Activated CD4-positive, CD25-positive, alpha-beta regulatory T cell treated with anti-CD3 and anti-CD28 coated beads, Interleukin-2, amount 50 U/mL, for 24 hours (primary cell): ENCODE results near the gene DENND4C.
"Not testable (repeated sequence)": the region's sequence is repeated elsewhere in the genome, so short reads cannot be mapped to it uniquely, and the experiment has no call there.

Source experiments
- ATAC-seq, 2 donors: fragments of 150-1000 bp; cut with Tn5 transposase; one replicate each; pipeline ENCODE4 v1.10.0; 2021; ENCODE audit warnings: mild to moderate bottlenecking in 1 of 2, moderate library complexity in 1 of 2

Gene DENND4C

DNA sequence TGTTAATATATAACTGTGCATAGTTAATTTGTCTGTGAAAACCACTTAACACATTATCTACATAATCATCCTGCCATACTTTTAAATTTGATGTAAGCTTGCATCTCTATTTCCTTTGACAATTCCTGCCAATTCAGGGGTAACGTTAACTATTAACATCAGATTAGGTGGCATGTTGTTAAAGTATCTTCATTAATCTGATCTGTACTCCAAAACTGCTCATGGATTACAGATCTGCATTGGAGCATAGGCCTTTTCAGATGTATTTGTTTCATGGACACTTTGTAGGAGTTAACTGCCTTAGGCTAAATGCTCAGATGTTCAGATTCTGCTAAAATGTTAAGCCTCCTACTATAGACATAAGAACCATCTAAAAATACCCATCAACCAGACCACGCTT lies 146.4 kb downstream of the DENND4C start:
- no peak for ATAC-seq

- ATAC-seq, result no peak
These were observed 147.7 kb downstream of the DENND4C start for GRCh38 chr9:19378164-19378563.

DNA sequence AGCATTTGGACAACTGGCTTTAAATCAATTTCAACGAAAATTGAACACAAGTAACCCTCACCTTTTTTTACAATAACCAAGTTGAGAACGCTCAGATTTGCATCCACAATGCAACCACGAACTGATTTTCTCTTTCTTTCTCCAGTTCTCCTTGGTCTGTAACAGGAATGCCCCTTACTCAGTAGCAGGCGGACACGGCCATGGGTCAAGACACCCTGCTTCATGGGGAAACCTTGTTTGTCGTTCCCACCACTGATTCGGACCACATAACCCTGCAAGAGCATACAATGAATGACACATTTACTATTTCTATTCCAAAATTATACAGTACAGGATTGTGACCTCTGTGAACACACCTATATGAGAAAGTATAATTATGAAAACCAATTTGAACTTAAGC lies 148.2 kb downstream of the DENND4C start:
- no peak for ATAC-seq

- no peak for ATAC-seq
These were observed 148.8 kb downstream of the DENND4C start for GRCh38 chr9:19379283-19379682.

DNA sequence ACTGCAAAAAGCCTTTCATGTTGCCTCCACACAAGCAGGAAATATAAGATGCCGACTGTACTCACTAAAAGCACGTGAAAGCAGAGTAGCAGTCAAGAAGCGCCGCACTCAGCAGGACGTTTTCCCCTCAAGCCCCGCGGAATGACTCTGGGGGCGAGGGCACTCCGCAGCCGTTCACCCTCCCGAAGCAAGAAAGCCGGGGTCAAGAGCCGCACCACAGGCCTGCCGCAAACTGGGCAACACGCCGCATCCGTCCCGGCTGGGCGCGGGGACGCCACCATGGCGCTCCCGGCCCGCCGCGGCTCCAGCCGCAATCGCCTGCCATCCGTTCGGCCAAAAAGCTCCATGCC lies 149.2 kb downstream of the DENND4C start:
- peak; percentile 18 to 23 for ATAC-seq

- no peak for ATAC-seq
These were observed 150.3 kb downstream of the DENND4C start for GRCh38 chr9:19380826-19381075.

DNA sequence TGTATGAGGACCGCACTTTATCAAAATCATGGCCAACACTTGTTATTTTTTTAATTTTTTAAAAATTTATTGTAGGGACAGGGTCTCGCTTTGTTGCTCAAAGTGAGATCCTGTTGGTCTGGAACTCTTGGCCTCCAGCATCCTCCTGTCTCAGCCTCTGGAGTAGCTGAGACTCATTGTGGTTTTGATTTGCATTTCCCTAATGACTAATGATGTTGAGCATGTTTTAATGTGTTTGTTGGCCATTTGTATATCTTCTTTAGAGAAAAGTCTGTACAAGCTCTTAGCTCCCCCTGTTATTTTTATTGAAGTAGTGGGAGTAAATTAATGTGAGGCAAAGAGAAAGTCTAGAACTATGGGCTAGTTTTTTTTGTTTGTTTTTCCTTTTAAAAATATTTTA lies 151.2 kb downstream of the DENND4C start:
- ATAC-seq, result no peak

DNA sequence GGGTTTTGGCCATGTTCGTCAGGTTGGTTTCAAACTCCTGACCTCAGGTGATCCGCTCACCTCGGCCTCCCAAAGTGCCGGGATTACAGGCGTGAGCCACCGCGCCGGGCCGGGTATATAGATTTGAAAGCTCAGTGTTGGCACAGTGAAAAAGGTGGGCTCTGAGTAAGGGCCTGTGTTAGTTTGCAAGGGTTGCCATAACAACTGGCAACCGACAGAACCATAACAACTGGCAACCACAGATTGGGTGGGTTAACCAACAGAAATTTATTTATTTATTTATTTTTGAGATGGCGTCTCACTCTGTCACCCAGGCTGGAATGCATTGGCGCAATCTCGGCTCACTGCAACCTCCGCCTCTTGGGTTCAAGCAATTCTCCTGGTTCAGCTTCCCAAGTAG lies 154.7 kb downstream of the DENND4C start:
- not testable (repeated sequence) for ATAC-seq

- no peak for ATAC-seq
These were observed 155.5 kb downstream of the DENND4C start for GRCh38 chr9:19385786-19386501.

- no peak for ATAC-seq
These were observed 156.1 kb downstream of the DENND4C start for GRCh38 chr9:19386502-19387044.

DNA sequence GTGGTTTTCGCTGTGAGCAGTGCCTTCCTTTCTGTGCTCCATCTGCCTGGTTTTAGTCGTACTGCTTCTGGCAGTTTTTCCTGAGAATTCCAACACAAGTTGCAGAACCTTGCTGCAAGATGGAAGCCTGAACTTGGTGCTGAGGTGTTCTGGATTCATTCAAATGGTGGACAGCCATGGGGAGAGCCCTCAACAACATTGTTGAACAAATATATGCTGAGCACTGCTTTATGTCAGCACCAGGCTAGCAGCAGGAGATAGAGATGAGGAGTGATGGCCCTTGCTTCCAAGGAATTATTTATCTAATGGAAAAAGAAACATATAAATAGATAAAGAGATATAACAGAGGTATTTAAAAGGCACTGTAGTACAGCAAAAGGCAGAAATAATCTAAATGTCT lies 156.8 kb downstream of the DENND4C start:
- ATAC-seq, result no peak

- not testable (repeated sequence) for ATAC-seq
These were observed 159.0 kb downstream of the DENND4C start for GRCh38 chr9:19389539-19389938.

- ATAC-seq, result no peak
These were observed 167.4 kb downstream of the DENND4C start for GRCh38 chr9:19397845-19398244.

- ATAC-seq, result not testable (repeated sequence)
These were observed 172.7 kb downstream of the DENND4C start for GRCh38 chr9:19403231-19403630.

- ATAC-seq, result no peak
These were observed 174.0 kb downstream of the DENND4C start for GRCh38 chr9:19404283-19405075.

DNA sequence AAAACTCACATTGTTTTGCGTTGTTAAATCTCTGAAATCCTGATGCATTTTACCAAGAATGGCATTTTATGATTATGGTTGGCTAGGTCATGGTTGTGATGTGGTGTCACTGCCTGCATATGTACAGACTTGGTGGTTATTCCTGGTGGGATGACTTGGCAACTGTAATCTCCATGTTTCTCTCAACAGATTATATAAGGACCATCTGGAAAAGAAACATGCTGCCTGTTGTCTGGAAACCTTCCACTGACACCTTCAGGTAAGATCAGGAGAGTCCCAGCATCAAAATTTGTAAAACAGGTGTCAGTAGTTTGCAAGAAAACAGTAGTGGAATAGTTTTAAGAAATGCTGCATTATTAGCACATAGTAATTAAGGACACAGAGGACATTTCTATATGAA lies 175.3 kb downstream of the DENND4C start:
- ATAC-seq, result no peak

DNA sequence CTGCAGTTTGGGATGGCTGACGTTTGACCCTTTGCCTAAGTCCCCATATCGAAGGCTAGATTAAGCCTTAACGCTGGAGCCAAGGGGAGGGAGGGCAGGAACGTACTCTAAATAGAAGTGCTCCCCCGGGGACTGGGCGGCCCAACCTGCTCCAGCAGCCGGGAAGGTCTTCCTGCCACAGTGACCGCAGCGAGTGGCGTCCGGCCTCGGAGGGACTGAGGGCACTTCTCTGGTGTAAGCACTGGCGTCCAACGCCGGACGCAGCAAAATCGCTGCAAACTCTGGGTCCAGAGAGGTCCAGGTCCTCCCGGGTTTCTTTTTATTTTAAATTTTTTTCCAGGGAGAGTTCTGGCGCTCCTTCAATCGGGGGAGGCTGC lies 177.8 kb downstream of the DENND4C start:
- no peak for ATAC-seq

GRCh38 chr9:19408693-19409400 lies 178.4 kb downstream of the DENND4C start, which contains the start of gene ACER2:
Gene ACER2, plus strand, starts transcription at chr9:19409009. Its CDS starts 76 bp downstream, at chr9:19409085.
- ATAC-seq, result peak; percentile 94 to 95

GRCh38 chr9:19409401-19410194 lies 179.1 kb downstream of the DENND4C start:
- no peak for ATAC-seq

DNA sequence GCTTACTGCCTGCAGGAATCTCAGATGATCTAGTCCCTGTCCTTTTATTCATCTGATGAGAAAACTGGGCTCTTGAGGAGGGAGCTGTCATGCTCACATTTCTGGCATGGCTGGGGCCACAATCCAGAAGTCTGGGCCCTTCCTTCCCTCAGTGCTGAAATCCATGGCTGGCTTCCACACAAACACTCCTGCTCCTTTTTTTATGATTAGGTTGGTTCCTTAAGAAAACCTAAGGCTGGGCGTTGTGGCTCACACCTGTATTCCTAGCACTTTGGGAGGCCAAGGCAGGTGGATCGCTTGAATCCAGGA lies 179.7 kb downstream of the DENND4C start:
- ATAC-seq, result no peak

- ATAC-seq, result no peak
These were observed 180.1 kb downstream of the DENND4C start for GRCh38 chr9:19410594-19410993.

DNA sequence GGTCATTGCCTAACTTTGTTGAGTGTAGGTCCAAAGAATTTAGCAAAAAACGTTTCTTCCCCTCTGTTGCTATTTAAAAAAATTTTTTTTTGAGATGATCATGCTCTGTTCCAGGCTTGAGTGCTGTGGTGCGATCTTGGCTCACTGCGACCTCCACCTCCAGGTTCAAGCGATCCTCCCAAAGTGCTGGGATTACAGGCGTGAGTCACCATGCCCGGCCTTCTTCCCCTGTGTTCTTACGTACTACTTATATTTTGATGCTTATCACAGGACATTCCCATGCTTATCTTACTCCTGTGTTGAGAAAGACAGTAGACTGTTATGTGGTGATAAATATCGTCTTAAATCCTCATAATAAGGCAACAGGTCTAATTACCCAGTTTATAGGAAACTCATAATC lies 180.8 kb downstream of the DENND4C start:
- ATAC-seq, result no peak

DNA sequence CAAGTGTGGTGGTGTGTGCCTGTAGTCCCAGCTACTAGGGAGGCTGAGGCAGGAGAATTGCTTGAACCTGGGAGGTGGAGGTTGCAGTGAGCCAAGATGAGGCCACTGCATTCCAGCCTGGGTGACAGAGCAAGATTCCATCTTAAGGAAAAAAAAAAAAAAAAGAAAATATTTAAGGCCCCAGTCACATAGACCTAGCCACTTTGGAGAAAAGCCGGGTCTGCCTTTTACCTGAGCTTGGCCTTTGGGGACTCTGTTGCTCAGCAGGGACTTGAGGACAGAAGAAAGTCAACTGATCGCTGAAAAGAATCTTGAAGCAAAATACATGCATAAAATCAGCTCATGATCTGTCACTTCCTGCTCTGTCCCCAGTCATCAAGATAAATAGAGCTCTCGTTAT lies 183.0 kb downstream of the DENND4C start:
- not testable (repeated sequence) for ATAC-seq
